OCI-LY1 (cell line): ENCODE data around the gene CNTNAP2.
"Not testable (repeated sequence)": the region's sequence is repeated elsewhere in the genome, so short reads cannot be mapped to it uniquely, and the experiment has no call there.

Source experiments
- H2AFZ ChIP-seq: fragments of 200-600 bp; sonication (generic), shearing (Covaris generic); 2 replicates; pipeline ENCODE4 v1.6.0; 2014; ENCODE audit warnings: antibody characterized with exemption, mild to moderate bottlenecking, low read length
- H3F3A ChIP-seq: fragments of 200-600 bp; sonication (generic), shearing (Covaris generic); 2 replicates; pipeline ENCODE4 v1.6.0; 2014; ENCODE audit warnings: mild to moderate bottlenecking, antibody characterized with exemption, low read length, moderate library complexity; ENCODE audit not compliant: insufficient read depth
- H3K27ac ChIP-seq: fragments of 200-600 bp; sonication (generic); 2 replicates; pipeline ENCODE4 v1.5.1; 2014; ENCODE audit warnings: low read length, mixed run types, mild to moderate bottlenecking, low read depth; ENCODE audit not compliant: poor library complexity, severe bottlenecking
- H3K27me3 ChIP-seq: fragments of 200-600 bp; sonication (generic); 2 replicates; pipeline ENCODE4 v1.6.0; 2014; ENCODE audit warnings: antibody characterized with exemption, mild to moderate bottlenecking, low read length, moderate library complexity; ENCODE audit not compliant: insufficient read depth
- H3K36me3 ChIP-seq: fragments of 200-600 bp; sonication (generic); 2 replicates; pipeline ENCODE4 v1.6.1; 2014; ENCODE audit warnings: mild to moderate bottlenecking, antibody characterized with exemption, low read length, moderate library complexity, mixed read lengths; ENCODE audit not compliant: insufficient read depth
- H3K4me1 ChIP-seq: fragments of 200-600 bp; sonication (generic); 2 replicates; pipeline ENCODE4 v1.5.1; 2014; ENCODE audit warnings: mild to moderate bottlenecking, low read length, moderate library complexity; ENCODE audit not compliant: insufficient read depth, severe bottlenecking
- H3K4me2 ChIP-seq: fragments of 200-600 bp; sonication (generic), shearing (Covaris generic); 2 replicates; pipeline ENCODE4 v1.6.1; 2014; ENCODE audit warnings: low read length
- H3K4me3 ChIP-seq: fragments of 200-600 bp; sonication (generic); 2 replicates; pipeline ENCODE4 v1.5.1; 2014; ENCODE audit warnings: low read length, low read depth, mild to moderate bottlenecking, mixed read lengths; ENCODE audit not compliant: poor library complexity, severe bottlenecking
- H3K79me2 ChIP-seq: fragments of 200-600 bp; shearing (Covaris generic); 2 replicates; pipeline ENCODE4 v1.6.1; 2016; ENCODE audit warnings: mixed run types, low read length, mixed read lengths; ENCODE audit not compliant: insufficient read depth
- H3K9ac ChIP-seq: fragments of 200-600 bp; sonication (generic), shearing (Covaris generic); 2 replicates; pipeline ENCODE4 v1.6.1; 2014; ENCODE audit warnings: mild to moderate bottlenecking, low read length, mixed read lengths
- H3K9me2 ChIP-seq: fragments of 200-600 bp; sonication (generic), shearing (Covaris generic); 2 replicates; pipeline ENCODE4 v1.6.1; 2014; ENCODE audit warnings: low read depth, mild to moderate bottlenecking, low read length, mixed read lengths
- H3K9me3 ChIP-seq: fragments of 200-600 bp; shearing (Covaris generic); 2 replicates; pipeline ENCODE4 v1.6.1; 2014; ENCODE audit warnings: low read length, mixed read lengths
- H4K20me1 ChIP-seq: fragments of 200-600 bp; sonication (generic), shearing (Covaris generic); 2 replicates; pipeline ENCODE4 v1.6.0; 2016; ENCODE audit warnings: mild to moderate bottlenecking, low read length; ENCODE audit not compliant: insufficient read depth
- EZH2 ChIP-seq: fragments of 200-600 bp; sonication (generic), shearing (Covaris generic); IDR thresholded peaks from 2 replicates; pipeline ENCODE4 v1.8.0; 2017; ENCODE audit warnings: borderline replicate concordance, mixed run types, mild to moderate bottlenecking, antibody characterized with exemption, low read length, moderate library complexity, mixed read lengths
- TF ChIP-seq, protein P1 (sequence below): fragments of 200-600 bp; sonication (generic), shearing (Covaris generic); IDR thresholded peaks from 2 replicates; pipeline ENCODE4 v1.5.1; 2017; ENCODE audit warnings: mild to moderate bottlenecking, antibody characterized with exemption, low read length, moderate library complexity, mixed read lengths

CNTNAP2 gene

DNA sequence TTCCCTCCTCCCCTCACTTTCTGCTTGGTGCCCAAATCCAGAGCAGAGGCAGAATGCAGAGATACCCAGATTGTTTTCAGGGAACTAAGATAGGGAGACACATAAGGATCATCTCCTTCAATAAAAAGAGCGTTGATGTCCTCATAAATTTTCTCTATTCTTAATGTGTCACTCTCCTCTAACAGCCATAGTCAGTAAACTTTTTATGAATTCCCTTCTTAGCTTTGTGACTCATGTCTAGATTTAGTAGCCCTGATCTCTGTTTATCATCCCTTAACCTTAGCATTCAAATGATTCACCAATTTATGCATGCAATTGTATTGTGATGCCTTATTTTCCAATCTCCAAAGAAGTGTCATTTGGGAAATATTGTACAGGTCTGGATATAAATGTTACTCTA, 1478.4 kb downstream of the CNTNAP2 start:
- H4K20me1 ChIP-seq: no peaks in the 10 kb centered on the region

DNA sequence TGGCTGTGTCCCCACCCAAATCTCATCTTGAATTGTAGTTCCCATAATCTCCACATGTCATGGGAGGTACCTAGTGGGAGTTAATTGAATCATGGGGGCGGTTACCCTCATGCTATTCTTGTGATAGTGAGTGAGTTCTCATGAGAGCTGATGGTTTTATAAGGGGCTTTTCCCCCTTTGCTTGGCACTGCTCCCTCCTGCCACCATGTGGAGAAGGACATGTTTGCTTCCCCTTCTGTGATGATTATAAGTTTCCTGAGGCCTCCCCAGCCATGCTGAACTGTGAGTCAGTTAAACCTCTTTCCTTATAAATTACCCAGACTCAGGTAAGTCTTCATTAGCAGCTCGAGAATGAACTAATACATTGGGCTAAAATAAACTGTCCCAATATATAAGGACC, 1482.1 kb downstream of the CNTNAP2 start:
- H3K27me3 ChIP-seq, H3F3A ChIP-seq, H2AFZ ChIP-seq, H3K9me2 ChIP-seq, H4K20me1 ChIP-seq, H3K36me3 ChIP-seq, H3K27ac ChIP-seq, H3K9ac ChIP-seq, H3K79me2 ChIP-seq, H3K4me1 ChIP-seq, H3K9me3 ChIP-seq, H3K4me3 ChIP-seq, H3K4me2 ChIP-seq: not testable (repeated sequence)
- TF ChIP-seq, protein P1, sequence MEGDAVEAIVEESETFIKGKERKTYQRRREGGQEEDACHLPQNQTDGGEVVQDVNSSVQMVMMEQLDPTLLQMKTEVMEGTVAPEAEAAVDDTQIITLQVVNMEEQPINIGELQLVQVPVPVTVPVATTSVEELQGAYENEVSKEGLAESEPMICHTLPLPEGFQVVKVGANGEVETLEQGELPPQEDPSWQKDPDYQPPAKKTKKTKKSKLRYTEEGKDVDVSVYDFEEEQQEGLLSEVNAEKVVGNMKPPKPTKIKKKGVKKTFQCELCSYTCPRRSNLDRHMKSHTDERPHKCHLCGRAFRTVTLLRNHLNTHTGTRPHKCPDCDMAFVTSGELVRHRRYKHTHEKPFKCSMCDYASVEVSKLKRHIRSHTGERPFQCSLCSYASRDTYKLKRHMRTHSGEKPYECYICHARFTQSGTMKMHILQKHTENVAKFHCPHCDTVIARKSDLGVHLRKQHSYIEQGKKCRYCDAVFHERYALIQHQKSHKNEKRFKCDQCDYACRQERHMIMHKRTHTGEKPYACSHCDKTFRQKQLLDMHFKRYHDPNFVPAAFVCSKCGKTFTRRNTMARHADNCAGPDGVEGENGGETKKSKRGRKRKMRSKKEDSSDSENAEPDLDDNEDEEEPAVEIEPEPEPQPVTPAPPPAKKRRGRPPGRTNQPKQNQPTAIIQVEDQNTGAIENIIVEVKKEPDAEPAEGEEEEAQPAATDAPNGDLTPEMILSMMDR: peak; percentile 36; the same call in 1 of the 2 replicates

More for the DNA sequence above, 1478.4 kb downstream of the CNTNAP2 start:
- Histone ChIP-seq H3K27me3 (no peaks in the 10 kb centered on the region), H3F3A (no peaks in the 10 kb centered on the region), H3K36me3 (no peaks in the 10 kb centered on the region), H3K4me3 (no peak overlapping the region), H3K27ac (no peak overlapping the region), H2AFZ (no peak overlapping the region), H3K9me2 (no peaks in the 10 kb centered on the region), H3K4me2 (no peak overlapping the region), H3K79me2 (no peaks in the 10 kb centered on the region), H3K9ac (no peak overlapping the region), H3K4me1 (no peaks in the 10 kb centered on the region), H3K9me3 (0 out of 2 replicates have a peak, but pooled peaks cover 3% of the 10 kb centered on the region)
- TF ChIP-seq, protein P1: no peak
- TF ChIP-seq EZH2: no peak

DNA sequence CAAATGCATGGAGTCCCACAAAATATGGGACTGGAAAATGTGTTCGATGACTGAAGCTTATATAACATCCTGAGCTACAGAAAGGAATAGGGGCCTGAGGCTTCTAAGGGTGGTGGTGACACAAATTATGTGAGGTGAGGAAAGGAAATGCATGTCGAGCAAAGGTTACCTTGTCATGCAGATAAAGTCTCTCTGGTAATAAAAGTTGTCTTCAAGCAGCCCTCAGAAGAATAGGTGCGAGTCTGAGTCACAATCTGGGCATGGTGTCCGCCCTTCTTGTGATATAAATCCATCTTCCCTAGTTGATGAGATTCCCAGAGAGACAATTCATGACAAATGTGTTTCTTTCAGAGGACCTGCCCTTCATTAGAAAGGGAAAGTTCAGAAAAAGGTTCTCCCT, 1488.7 kb downstream of the CNTNAP2 start:
- TF ChIP-seq, protein P1: no peak
- no peak for TF ChIP-seq EZH2
- H3K79me2 ChIP-seq: no peaks in the 10 kb centered on the region
- no peaks in the 10 kb centered on the region for H3K9me3 ChIP-seq
- H2AFZ ChIP-seq: no peak overlapping the region
- H3K36me3 ChIP-seq: no peaks in the 10 kb centered on the region
- no peak overlapping the region for H3K9ac ChIP-seq
- H3K27ac ChIP-seq: no peak overlapping the region
- no peak overlapping the region for H3K4me2 ChIP-seq
- H3K4me1 ChIP-seq: no peaks in the 10 kb centered on the region
- H3K4me3 ChIP-seq: no peak overlapping the region
- H3K27me3 ChIP-seq: no peaks in the 10 kb centered on the region
- no peaks in the 10 kb centered on the region for H3F3A ChIP-seq
- H3K9me2 ChIP-seq: no peaks in the 10 kb centered on the region
- H4K20me1 ChIP-seq: no peaks in the 10 kb centered on the region
